GM12891 (cell line): ENCODE measurements around the gene C2orf72.

Experiments
- PAX5 ChIP-seq: IDR thresholded peaks from 2 replicates; pipeline ENCODE4 v1.6.1; 2011; ENCODE audit warnings: low read length, moderate library complexity, mild to moderate bottlenecking; ENCODE audit not compliant: insufficient read depth, severe bottlenecking
- POLR2A ChIP-seq: IDR thresholded peaks from 2 replicates; pipeline ENCODE4 v1.6.1; 2011; ENCODE audit warnings: low read depth, low read length, control low read depth
- POLR2AphosphoS5 ChIP-seq: IDR thresholded peaks from 2 replicates; pipeline ENCODE4 v1.6.1; 2011; ENCODE audit warnings: low read depth, low read length, control low read depth
- POU2F2 ChIP-seq: IDR thresholded peaks from 2 replicates; pipeline ENCODE4 v1.6.1; 2011; ENCODE audit warnings: low read depth, mild to moderate bottlenecking, control low read depth, low read length, moderate library complexity
- SPI1 ChIP-seq: IDR thresholded peaks from 2 replicates; pipeline ENCODE4 v1.6.1; 2011; ENCODE audit warnings: low read depth, low read length, control low read depth
- TAF1 ChIP-seq: IDR thresholded peaks from 2 replicates; pipeline ENCODE4 v1.6.1; 2011; ENCODE audit warnings: low read depth, low read length, control low read depth

- TF ChIP-seq POLR2A (no peak), POLR2AphosphoS5 (no peak), TAF1 (no peak), SPI1 (no peak), POU2F2 (no peak), PAX5 (no peak)
These were observed 21.6 kb downstream of the C2orf72 start for GRCh38 chr2:231058761-231059550.
